ENCODE data around the gene SNX17. TPM values are rescaled to one million over a fixed set of nuclear protein-coding genes. Genes with fewer than 3 reads are reported as not detected.
"Not testable (repeated sequence)": the region's sequence is repeated elsewhere in the genome, so short reads cannot be mapped to it uniquely, and the experiment has no call there.

SNX17 gene
- total RNA-seq, 2 experiments from 2014 or later, result 113 to 116 TPM

DNA sequence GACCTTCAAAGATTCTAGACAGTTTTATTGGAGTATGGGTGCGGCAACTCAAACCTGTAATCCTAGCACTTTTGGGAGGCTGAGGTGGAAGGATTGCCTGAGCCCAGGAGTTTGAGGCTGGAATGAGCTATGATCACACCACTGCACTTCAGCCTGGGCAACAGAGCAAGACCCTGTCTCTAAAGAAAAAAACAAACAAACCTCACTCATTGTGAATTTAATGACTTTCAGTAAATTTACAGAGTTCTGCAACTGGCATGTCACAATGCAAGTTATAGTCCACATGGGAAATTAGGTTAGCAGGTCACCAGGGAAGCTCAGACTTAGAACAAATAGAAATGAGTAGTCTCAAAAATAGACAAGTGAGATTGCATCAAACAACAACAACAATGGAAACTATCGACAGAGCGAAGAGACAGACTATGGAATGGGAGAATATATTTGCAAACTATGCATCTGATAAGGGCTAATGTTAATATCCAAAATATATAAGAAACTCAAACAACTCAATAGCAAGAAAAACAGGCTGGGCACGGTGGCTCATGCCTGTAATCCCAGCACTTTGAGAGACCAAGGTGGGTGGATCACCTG lies 51.3 kb downstream of the SNX17 start:
- Mint-ChIP-seq H3K27ac (no peak overlapping the region), H3K4me3 (no peak overlapping the region), H3K27me3 (peaks cover 6% of the 10 kb centered on the region), H3K4me1 (no peaks in the 10 kb centered on the region), H3K36me3 (no peaks in the 10 kb centered on the region), H3K9me3 (no peaks in the 10 kb centered on the region)
- no peak for ATAC-seq (ENCODE audit: low read depth)
- POLR2A ChIA-PET, result no interaction called here
- no peak for DNase-seq

DNA sequence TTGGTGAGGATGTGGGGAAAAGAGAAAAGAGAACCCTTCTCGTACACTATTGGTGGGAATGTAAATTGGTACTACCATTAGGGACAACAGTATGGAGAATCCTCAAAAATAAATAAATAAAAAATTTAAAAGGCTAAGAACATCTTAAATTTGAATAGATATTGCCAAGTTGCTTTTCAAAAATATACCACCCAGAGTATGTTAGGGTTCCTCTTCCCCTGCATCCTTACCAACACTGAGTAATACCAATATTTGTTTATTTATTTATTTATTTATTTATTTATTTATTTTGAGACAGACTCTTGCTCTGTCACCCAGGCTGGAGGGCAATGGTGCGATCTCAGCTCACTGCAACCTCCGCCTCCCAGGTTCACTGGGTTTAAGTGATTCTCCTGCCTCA lies 52.5 kb downstream of the SNX17 start:
- Mint-ChIP-seq H3K9me3 (no peaks in the 10 kb centered on the region), H3K4me1 (peaks cover 5% of the 10 kb centered on the region), H3K27ac (no peak overlapping the region), H3K4me3 (no peak overlapping the region), H3K27me3 (peaks cover 6% of the 10 kb centered on the region), H3K36me3 (no peaks in the 10 kb centered on the region)
- no peak for DNase-seq
- no peak for ATAC-seq (ENCODE audit: low read depth)
- POLR2A ChIA-PET, result no interaction called here

DNA sequence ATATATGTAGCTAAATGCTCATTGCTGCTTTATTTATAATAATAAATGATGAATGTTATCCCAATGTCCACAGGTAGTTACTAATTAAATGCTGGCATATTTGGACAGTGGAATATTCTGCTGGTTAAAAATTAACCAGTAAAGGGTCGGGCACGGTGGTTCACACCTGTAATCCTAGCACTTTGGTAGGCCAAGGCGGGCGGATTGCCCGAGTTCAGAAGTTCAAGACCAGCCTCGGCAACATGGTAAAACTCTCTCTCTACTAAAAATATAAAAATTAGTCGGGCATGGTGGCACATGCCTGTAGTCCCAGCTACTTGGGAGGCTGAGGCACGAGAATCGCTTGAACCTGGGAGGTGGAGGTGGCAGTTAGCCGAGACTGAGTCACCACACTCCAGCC lies 54.6 kb downstream of the SNX17 start:
- ATAC-seq (ENCODE audit: low read depth); H3K9me3 Mint-ChIP-seq; H3K4me3 Mint-ChIP-seq; DNase-seq; H3K27ac Mint-ChIP-seq; H3K27me3 Mint-ChIP-seq; H3K36me3 Mint-ChIP-seq; POLR2A ChIA-PET: not testable (repeated sequence)
- peaks cover 11% of the 10 kb centered on the region for H3K4me1 Mint-ChIP-seq

Other genes with a start within 250 kb of the SNX17 start
- 1 to 10 TPM in 1 of 2 experiments, under 1 TPM in 1; 0.77 to 1.4 TPM for gene ABHD1, start 246.8 kb upstream of the SNX17 start, total RNA-seq
- 10 to 100 TPM; 51.7 to 53.9 TPM for gene PREB, start 236.0 kb upstream of the SNX17 start, total RNA-seq
- not detected for gene PRR30, start 231.2 kb upstream of the SNX17 start, total RNA-seq
- not detected for gene TCF23, start 221.6 kb upstream of the SNX17 start, total RNA-seq
- 10 to 100 TPM; 74.9 to 84.6 TPM for gene ATRAID, start 158.6 kb upstream of the SNX17 start, total RNA-seq
- gene SLC5A6, start 158.3 kb upstream of the SNX17 start, total RNA-seq, result 10 to 100 TPM; 31.6 to 32.2 TPM
- 10 to 100 TPM; 60.1 to 60.4 TPM for gene CAD, start 153.2 kb upstream of the SNX17 start, total RNA-seq
- gene SLC30A3, start 107.6 kb upstream of the SNX17 start, total RNA-seq, result under 1 TPM; 0.34 to 0.64 TPM
- not detected for gene DNAJC5G, start 95.2 kb upstream of the SNX17 start, total RNA-seq
- gene TRIM54, start 88.2 kb upstream of the SNX17 start, total RNA-seq, result under 1 TPM in 1 of 2 experiments, not detected in 1; 0.19 TPM
- 1 to 10 TPM; 3.7 to 5.1 TPM for gene UCN, start 62.2 kb upstream of the SNX17 start, total RNA-seq
- gene MPV17, start 47.5 kb upstream of the SNX17 start, total RNA-seq, result 100 to 1,000 TPM in 1 of 2 experiments, 10 to 100 TPM in 1; 93.4 to 100 TPM
- 10 to 100 TPM; 66.4 to 70.8 TPM for gene GTF3C2, start 13.9 kb upstream of the SNX17 start, total RNA-seq
- gene EIF2B4, start 278 bp upstream of the SNX17 start, total RNA-seq, result 10 to 100 TPM; 38.3 to 39.2 TPM
- gene ZNF513, start 10.1 kb downstream of the SNX17 start, total RNA-seq, result 10 to 100 TPM; 16.4 to 18.6 TPM
- 10 to 100 TPM; 90.1 to 91.3 TPM for gene PPM1G, start 39.0 kb downstream of the SNX17 start, total RNA-seq
- 10 to 100 TPM; 92.2 to 92.5 TPM for gene NRBP1, start 58.0 kb downstream of the SNX17 start, total RNA-seq
- gene KRTCAP3, start 71.8 kb downstream of the SNX17 start, total RNA-seq, result 10 to 100 TPM; 12.2 to 13.9 TPM
- 10 to 100 TPM; 17.9 to 18.8 TPM for gene IFT172, start 119.1 kb downstream of the SNX17 start, total RNA-seq
- not detected for gene FNDC4, start 124.6 kb downstream of the SNX17 start, total RNA-seq
- gene GCKR, start 126.2 kb downstream of the SNX17 start, total RNA-seq, result not detected
- 10 to 100 TPM; 55.0 to 56.6 TPM for gene ZNF512, start 212.4 kb downstream of the SNX17 start, total RNA-seq

Data from activated naive CD8-positive, alpha-beta T cell treated with anti-CD3 and anti-CD28 coated beads, Interleukin-2, amount 10 ng/mL, durations not matched to agents 7 days and 5 days (primary cell).